Loucy (cell line): Measurements from ENCODE around the gene TEX47.

Source experiments
- H2AFZ ChIP-seq: fragments of 200-600 bp; sonication (generic); 2 replicates; pipeline ENCODE4 v1.6.0; 2016; ENCODE audit warnings: antibody characterized with exemption, mild to moderate bottlenecking, low read length, moderate library complexity
- H3F3A ChIP-seq: fragments of 200-600 bp; 2 replicates; pipeline ENCODE4 v1.6.0; 2016; ENCODE audit warnings: antibody characterized with exemption, low read depth, mild to moderate bottlenecking
- H3K27me3 ChIP-seq: fragments of 200-600 bp; sonication (generic); 2 replicates; pipeline ENCODE4 v1.6.1; 2014; ENCODE audit warnings: low read length, mild to moderate bottlenecking; ENCODE audit not compliant: insufficient read depth, poor library complexity, severe bottlenecking
- H3K36me3 ChIP-seq: fragments of 200-600 bp; sonication (generic); 2 replicates; pipeline ENCODE4 v1.6.1; 2016; ENCODE audit warnings: low read length; ENCODE audit not compliant: insufficient read depth
- H3K4me1 ChIP-seq: fragments of 200-600 bp; sonication (generic); 2 replicates; pipeline ENCODE4 v1.5.1; 2014; ENCODE audit warnings: low read length, mild to moderate bottlenecking; ENCODE audit not compliant: insufficient read depth, poor library complexity, severe bottlenecking
- H3K4me2 ChIP-seq: fragments of 200-600 bp; sonication (generic); 2 replicates; pipeline ENCODE4 v1.6.0; 2014; ENCODE audit warnings: antibody characterized with exemption, low read length, low read depth, mild to moderate bottlenecking; ENCODE audit not compliant: poor library complexity, severe bottlenecking
- H3K4me3 ChIP-seq: fragments of 200-600 bp; sonication (generic); 2 replicates; pipeline ENCODE4 v1.5.1; 2014; ENCODE audit warnings: low read length, mild to moderate bottlenecking, mixed read lengths; ENCODE audit not compliant: poor library complexity, severe bottlenecking
- H3K79me2 ChIP-seq: fragments of 200-600 bp; sonication (generic); 2 replicates; pipeline ENCODE4 v1.6.1; 2014; ENCODE audit warnings: low read length; ENCODE audit not compliant: insufficient read depth
- H3K9ac ChIP-seq: fragments of 200-600 bp; sonication (generic); 2 replicates; pipeline ENCODE4 v1.6.0; 2014; ENCODE audit warnings: mild to moderate bottlenecking, low read depth, low read length, moderate library complexity; ENCODE audit not compliant: poor library complexity, severe bottlenecking
- H3K9me2 ChIP-seq: fragments of 200-600 bp; sonication (generic); replicated peaks from 2 replicates; pipeline ENCODE4 v1.6.1; 2016; ENCODE audit warnings: low read depth, low read length, mixed read lengths
- H3K9me3 ChIP-seq: fragments of 200-600 bp; sonication (generic); 2 replicates; pipeline ENCODE4 v1.6.1; 2014; ENCODE audit warnings: mild to moderate bottlenecking, antibody characterized with exemption, low read length, low read depth; ENCODE audit not compliant: insufficient read depth
- H4K20me1 ChIP-seq: fragments of 200-600 bp; sonication (generic); 2 replicates; pipeline ENCODE4 v1.6.0; 2014; ENCODE audit warnings: antibody characterized with exemption, low read length, mild to moderate bottlenecking; ENCODE audit not compliant: insufficient read depth, poor library complexity, severe bottlenecking
- CTCF ChIP-seq: fragments of 200-600 bp; sonication (generic); conservative IDR thresholded peaks from 2 replicates; pipeline ENCODE4 v1.5.1; 2014; ENCODE audit warnings: mild to moderate bottlenecking, antibody characterized with exemption, low read length
- EZH2phosphoT487 ChIP-seq: fragments of 200-600 bp; IDR thresholded peaks from 2 replicates; pipeline ENCODE4 v1.6.1; 2018; ENCODE audit warnings: antibody characterized with exemption, mild to moderate bottlenecking, moderate library complexity, borderline replicate concordance

The TEX47 gene

GRCh38 chr7:88746126-88746525, 49.4 kb downstream of the TEX47 start:
- H3K9me2 ChIP-seq: no peaks in the 10 kb centered on the region
- TF ChIP-seq CTCF: no peak
- no peak for TF ChIP-seq EZH2phosphoT487
- H4K20me1 ChIP-seq: no peaks in the 10 kb centered on the region
- no peaks in the 10 kb centered on the region for H3K4me1 ChIP-seq
- H3K9ac ChIP-seq: no peak overlapping the region
- H3K4me3 ChIP-seq: no peak overlapping the region
- no peak overlapping the region for H2AFZ ChIP-seq
- H3K79me2 ChIP-seq: no peaks in the 10 kb centered on the region
- no peaks in the 10 kb centered on the region for H3F3A ChIP-seq
- no peak overlapping the region for H3K4me2 ChIP-seq
- H3K9me3 ChIP-seq: no peaks in the 10 kb centered on the region
- H3K27me3 ChIP-seq: no peaks in the 10 kb centered on the region
- no peaks in the 10 kb centered on the region for H3K36me3 ChIP-seq
